SK-N-SH (cell line): ENCODE results near the gene FMN1. TPM values are rescaled to one million over a fixed set of nuclear protein-coding genes. Genes with fewer than 3 reads are reported as not detected.

Experiments used
- CTCF ChIA-PET: fragments of 300-600, 350-600 bp; formaldehyde crosslinking; extraction: SDS; loops from one replicate; lab custom pipeline; 2021; lab: Yijun Ruan, JAX
- POLR2A ChIA-PET: fragments of 350-600 bp; sonication (Branson Sonifier 250); formaldehyde crosslinking; extraction: SDS; loops from one replicate; lab custom pipeline; 2020; ENCODE audit warnings: antibody characterized with exemption, inconsistent platforms; lab: Yijun Ruan, JAX
- DNase-seq: peaks from one replicate; pipeline ENCODE4 v3.0.0; 2012
- H2AFZ ChIP-seq: fragments of 200-600 bp; sonication (generic); 2 replicates; pipeline ENCODE4 v1.8.1; 2016; ENCODE audit warnings: antibody characterized with exemption, mild to moderate bottlenecking, low read depth
- H3F3A ChIP-seq: fragments of 200-600 bp; sonication (generic); replicated peaks from 2 replicates; pipeline ENCODE3; 2016; ENCODE audit warnings: antibody characterized with exemption, mild to moderate bottlenecking; ENCODE audit not compliant: insufficient read depth
- H3K27ac ChIP-seq, 2 experiments: fragments of 200-500 bp in 1 of 2; fragments of 200-600 bp in 1 of 2; sonication (Bioruptor generic) in 1 of 2; sonication (generic), shearing (Covaris generic) in 1 of 2; 2 replicates each; pipeline versions ENCODE4 v1.5.1 to v1.6.1; 2014 to 2016; ENCODE audit warnings: low read depth in 2 of 2, inconsistent platforms in 1 of 2, low read length in 1 of 2, mild to moderate bottlenecking in 1 of 2, mixed read lengths in 1 of 2
- H3K27me3 ChIP-seq: fragments of 200-600 bp; sonication (generic), shearing (Covaris generic); 2 replicates; pipeline ENCODE4 v1.6.1; 2016; ENCODE audit warnings: mixed run types; ENCODE audit not compliant: insufficient read depth
- H3K36me3 ChIP-seq, 2 experiments: fragments of 200-500 bp in 1 of 2; fragments of 200-600 bp in 1 of 2; sonication (Bioruptor generic) in 1 of 2; sonication (generic) in 1 of 2; replicated peaks in 1 of 2; 2 replicates each; pipeline versions ENCODE3 to v1.5.1; 2014 to 2016; ENCODE audit warnings: low read length in 1 of 2, mild to moderate bottlenecking in 1 of 2; ENCODE audit not compliant: insufficient read depth in 2 of 2, control insufficient read depth in 1 of 2
- H3K4me1 ChIP-seq, 2 experiments: fragments of 200-500 bp in 1 of 2; fragments of 200-600 bp in 1 of 2; sonication (Bioruptor generic) in 1 of 2; sonication (generic), shearing (Covaris generic) in 1 of 2; 2 replicates each; pipeline versions ENCODE4 v1.5.1 to v1.6.1; 2014 to 2016; ENCODE audit warnings: low read depth in 1 of 2, low read length in 1 of 2, mixed run types in 1 of 2; ENCODE audit not compliant: insufficient read depth in 2 of 2, control insufficient read depth in 1 of 2
- H3K4me2 ChIP-seq: fragments of 200-600 bp; sonication (generic), shearing (Covaris generic); 2 replicates; pipeline ENCODE4 v1.6.1; 2017; ENCODE audit warnings: mixed run types
- H3K4me3 ChIP-seq, 2 experiments: fragments of 200-500 bp in 1 of 2; fragments of 200-600 bp in 1 of 2; sonication (Bioruptor generic) in 1 of 2; sonication (generic), shearing (Covaris generic) in 1 of 2; 2 replicates each; pipeline versions ENCODE4 v1.5.1 to v1.8.1; 2014 to 2016; ENCODE audit warnings: low read depth in 2 of 2, inconsistent platforms in 1 of 2, low read length in 1 of 2, mild to moderate bottlenecking in 1 of 2, mixed read lengths in 1 of 2, moderate library complexity in 1 of 2
- H3K79me2 ChIP-seq: fragments of 200-600 bp; sonication (generic); 2 replicates; pipeline ENCODE4 v1.8.1; 2017; ENCODE audit warnings: mild to moderate bottlenecking; ENCODE audit not compliant: insufficient read depth
- H3K9ac ChIP-seq: fragments of 200-600 bp; sonication (generic); 2 replicates; pipeline ENCODE4 v1.6.1; 2017; ENCODE audit warnings: mixed run types
- H3K9me2 ChIP-seq: fragments of 200-600 bp; sonication (generic); 2 replicates; pipeline ENCODE4 v1.6.1; 2017; ENCODE audit warnings: mixed run types
- H3K9me3 ChIP-seq: fragments of 200-600 bp; sonication (generic); 2 replicates; pipeline ENCODE4 v1.6.1; 2017; ENCODE audit warnings: mixed run types, mild to moderate bottlenecking, moderate library complexity
- H4K20me1 ChIP-seq: fragments of 200-600 bp; sonication (generic); 2 replicates; pipeline ENCODE4 v1.6.1; 2017; ENCODE audit warnings: mild to moderate bottlenecking, mixed run types; ENCODE audit not compliant: insufficient read depth
- FOSL2 ChIP-seq: IDR thresholded peaks from 2 replicates; pipeline ENCODE4 v1.4.0; 2012; ENCODE audit warnings: low read depth, mild to moderate bottlenecking, moderate library complexity, borderline replicate concordance
- FOXJ3 ChIP-seq: sonication (generic); formaldehyde crosslinking; IDR thresholded peaks from 2 replicates; pipeline ENCODE4 v1.5.1; 2020; ENCODE audit warnings: mild to moderate bottlenecking, missing genetic modification reagents
- FOXM1 ChIP-seq: IDR thresholded peaks from 2 replicates; pipeline ENCODE4 v1.4.0; 2012; ENCODE audit warnings: low read depth, mild to moderate bottlenecking
- IRF3 ChIP-seq: fragments of 150-350 bp; IDR thresholded peaks from 2 replicates; pipeline ENCODE4 v1.6.1; 2016; ENCODE audit warnings: mild to moderate bottlenecking, low read depth, low read length
- MXI1 ChIP-seq: IDR thresholded peaks from 2 replicates; pipeline ENCODE4 v1.6.1; 2012; ENCODE audit warnings: mild to moderate bottlenecking, low read depth, low read length, improper control_type of control experiment
- NFIC ChIP-seq: IDR thresholded peaks from 2 replicates; pipeline ENCODE4 v1.4.0; 2012; ENCODE audit warnings: borderline replicate concordance
- NRF1 ChIP-seq: IDR thresholded peaks from 2 replicates; pipeline ENCODE4 v1.6.1; 2012; ENCODE audit warnings: low read depth, mild to moderate bottlenecking, low read length
- PBX3 ChIP-seq: IDR thresholded peaks from 2 replicates; pipeline ENCODE4; 2012
- RAD21 ChIP-seq: IDR thresholded peaks from 2 replicates; pipeline ENCODE4 v1.6.1; 2012; ENCODE audit warnings: mild to moderate bottlenecking, low read length
- RCOR1 ChIP-seq: fragments of 150-350 bp; IDR thresholded peaks from 2 replicates; pipeline ENCODE4 v1.6.1; 2017; ENCODE audit warnings: antibody characterized with exemption, low read length
- SIN3A ChIP-seq: IDR thresholded peaks from 2 replicates; pipeline ENCODE4 v1.6.1; 2012; ENCODE audit warnings: low read depth, mild to moderate bottlenecking, low read length, moderate library complexity, borderline replicate concordance
- SMC3 ChIP-seq: IDR thresholded peaks from 2 replicates; pipeline ENCODE4 v1.6.1; 2012; ENCODE audit warnings: low read depth, low read length, improper control_type of control experiment
- TCF12 ChIP-seq: IDR thresholded peaks from 2 replicates; pipeline ENCODE4 v1.4.0; 2012
- TEAD4 ChIP-seq: IDR thresholded peaks from 2 replicates; pipeline ENCODE4 v1.4.0; 2012; ENCODE audit warnings: mild to moderate bottlenecking, borderline replicate concordance; ENCODE audit not compliant: insufficient read depth
- YY1 ChIP-seq: IDR thresholded peaks from 2 replicates; pipeline ENCODE4 v1.4.0; 2012; ENCODE audit warnings: low read depth, mild to moderate bottlenecking
- ZBTB33 ChIP-seq: IDR thresholded peaks from 2 replicates; pipeline ENCODE4 v1.4.0; 2012; ENCODE audit warnings: low read depth, borderline replicate concordance
- WGBS: methylation state at CpG from one replicate; pipeline ENCODE4 v1.1.6; 2017; ENCODE audit warnings: low lambda C conversion rate; 5-methylcytosine and 5-hydroxymethylcytosine counted together
- polyA plus RNA-seq, 3 experiments: library from polyadenylated mRNA; depleted of rRNA; stranded (reverse); fragments of >200 nt; gene quantifications; 2 replicates each; pipeline ENCODE4 v1.2.3, GENCODE V29; 2012
- TF ChIP-seq, protein P1 (sequence below): fragments of 200-600 bp; sonication (generic); IDR thresholded peaks from 2 replicates; pipeline ENCODE4 v1.6.1; 2017; ENCODE audit warnings: antibody characterized with exemption, mild to moderate bottlenecking, moderate library complexity

The FMN1 gene
- polyA plus RNA-seq, 1 of the 3 experiments (the other 2 are of a cell fraction) = 9.1 TPM

DNA sequence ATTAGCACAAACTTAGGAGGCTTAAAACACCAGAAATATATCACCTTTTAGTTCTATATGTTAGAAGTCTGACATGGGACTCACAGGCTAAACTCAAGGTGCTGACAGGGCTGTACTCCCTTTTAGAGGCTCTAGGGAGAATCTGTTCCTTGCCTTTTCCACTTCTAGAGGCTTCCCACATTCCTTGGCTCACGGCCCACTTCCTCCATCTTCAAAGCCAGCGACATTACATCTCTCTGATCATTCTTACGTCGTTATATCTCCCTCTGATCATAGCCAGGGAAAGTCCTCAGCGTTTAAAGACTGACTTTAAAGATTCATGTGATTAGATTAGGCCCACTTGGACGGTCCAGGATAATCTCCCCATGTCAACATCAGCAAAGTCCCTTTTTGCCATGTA lies 310.4 kb downstream of the FMN1 start:
- POLR2A ChIA-PET = no interaction called here
- CTCF ChIA-PET = no interaction called here
- Histone ChIP-seq H3K4me2 (no peak overlapping the region), H3K27ac (peak overlapping the region in 1 of 2 experiments; percentile 49; a peak in 2 of 4 replicates), H3K79me2 (no peaks in the 10 kb centered on the region), H3K4me1 (no peaks in the 10 kb centered on the region), H3K9me3 (no peaks in the 10 kb centered on the region), H3K4me3 (no peak overlapping the region), H4K20me1 (no peaks in the 10 kb centered on the region), H3K36me3 (peaks cover 37 to 88% of the 10 kb centered on the region in 2 experiments), H2AFZ (no peak overlapping the region), H3K9me2 (no peaks in the 10 kb centered on the region), H3F3A (peaks cover 33% of the 10 kb centered on the region), H3K9ac (no peak overlapping the region), H3K27me3 (no peaks in the 10 kb centered on the region)
- 49% methylated on average over 6 of the region's 6 CpGs for WGBS
- TF ChIP-seq YY1 = 0 out of 2 replicates have a peak, but pooled peaks have one; percentile 28
- no peak for TF ChIP-seq TEAD4
- TF ChIP-seq PBX3 = no peak
- TF ChIP-seq ZBTB33 = no peak
- no peak for TF ChIP-seq FOXJ3 (CRISPR knock-in tag)
- TF ChIP-seq NFIC = peak; percentile 52
- no peak for TF ChIP-seq TCF12
- TF ChIP-seq, protein P1, sequence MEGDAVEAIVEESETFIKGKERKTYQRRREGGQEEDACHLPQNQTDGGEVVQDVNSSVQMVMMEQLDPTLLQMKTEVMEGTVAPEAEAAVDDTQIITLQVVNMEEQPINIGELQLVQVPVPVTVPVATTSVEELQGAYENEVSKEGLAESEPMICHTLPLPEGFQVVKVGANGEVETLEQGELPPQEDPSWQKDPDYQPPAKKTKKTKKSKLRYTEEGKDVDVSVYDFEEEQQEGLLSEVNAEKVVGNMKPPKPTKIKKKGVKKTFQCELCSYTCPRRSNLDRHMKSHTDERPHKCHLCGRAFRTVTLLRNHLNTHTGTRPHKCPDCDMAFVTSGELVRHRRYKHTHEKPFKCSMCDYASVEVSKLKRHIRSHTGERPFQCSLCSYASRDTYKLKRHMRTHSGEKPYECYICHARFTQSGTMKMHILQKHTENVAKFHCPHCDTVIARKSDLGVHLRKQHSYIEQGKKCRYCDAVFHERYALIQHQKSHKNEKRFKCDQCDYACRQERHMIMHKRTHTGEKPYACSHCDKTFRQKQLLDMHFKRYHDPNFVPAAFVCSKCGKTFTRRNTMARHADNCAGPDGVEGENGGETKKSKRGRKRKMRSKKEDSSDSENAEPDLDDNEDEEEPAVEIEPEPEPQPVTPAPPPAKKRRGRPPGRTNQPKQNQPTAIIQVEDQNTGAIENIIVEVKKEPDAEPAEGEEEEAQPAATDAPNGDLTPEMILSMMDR = no peak
- TF ChIP-seq MXI1 = no peak
- TF ChIP-seq NRF1 = no peak
- DNase-seq = no peak

DNA sequence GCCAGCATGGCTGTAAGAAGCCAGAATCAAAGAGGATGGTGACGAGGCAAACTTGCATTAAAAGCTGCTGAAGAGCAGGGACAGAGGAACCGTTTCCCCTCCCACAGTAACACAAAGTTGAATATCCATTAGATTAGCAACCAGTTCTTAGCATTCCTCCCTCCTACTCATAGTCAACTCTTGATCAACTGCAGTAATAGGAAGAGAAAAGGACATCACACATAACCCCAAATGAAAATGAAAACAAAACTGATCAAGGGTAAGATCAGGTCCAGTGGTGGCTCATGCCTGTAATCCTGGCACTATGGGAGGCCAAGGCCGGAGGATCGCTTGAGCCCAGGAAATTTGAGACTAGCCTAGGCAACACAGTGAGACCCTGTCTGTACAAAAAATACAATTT lies 311.6 kb downstream of the FMN1 start:
- 74% methylated on average over 4 of the region's 4 CpGs for WGBS
- H3K27me3 ChIP-seq = no peaks in the 10 kb centered on the region
- H3K27ac ChIP-seq = no peak overlapping the region
- no peak overlapping the region for H3K4me2 ChIP-seq
- H3F3A ChIP-seq = peaks cover 35% of the 10 kb centered on the region
- H3K9me2 ChIP-seq = no peaks in the 10 kb centered on the region
- no peaks in the 10 kb centered on the region for H3K4me1 ChIP-seq
- no peak overlapping the region for H2AFZ ChIP-seq
- H3K9me3 ChIP-seq = no peaks in the 10 kb centered on the region
- H3K79me2 ChIP-seq = no peaks in the 10 kb centered on the region
- POLR2A ChIA-PET = no interaction called here
- no peaks in the 10 kb centered on the region for H4K20me1 ChIP-seq
- DNase-seq = no peak
- H3K36me3 ChIP-seq = peaks cover 35 to 84% of the 10 kb centered on the region in 2 experiments
- H3K4me3 ChIP-seq = no peak overlapping the region
- CTCF ChIA-PET = no interaction called here
- H3K9ac ChIP-seq = no peak overlapping the region
- TF ChIP-seq, protein P1 = no peak
- no peak for TF ChIP-seq YY1
- no peak for TF ChIP-seq NFIC
- no peak for TF ChIP-seq TEAD4
- no peak for TF ChIP-seq FOXM1
- TF ChIP-seq RCOR1 = no peak
- TF ChIP-seq SMC3 = no peak
- no peak for TF ChIP-seq FOSL2
- TF ChIP-seq RAD21 = no peak
- TF ChIP-seq TCF12 = no peak
- TF ChIP-seq SIN3A = no peak
- TF ChIP-seq FOXJ3 (CRISPR knock-in tag) = no peak
- no peak for TF ChIP-seq IRF3
